H1 (cell line): ENCODE data around the gene GPRIN1. TPM values are rescaled to one million over a fixed set of nuclear protein-coding genes. Genes with fewer than 3 reads are reported as not detected.

Source experiments
- CTCF ChIA-PET: fragments of 300-600 bp; sonication (Branson Sonifier 250); formaldehyde crosslinking; loops from one replicate; lab custom pipeline; 2021; ENCODE audit not compliant: partially characterized antibody; lab: Charles Lee
- POLR2A ChIA-PET: fragments of 300-600 bp; sonication (Branson Sonifier 250); formaldehyde crosslinking; loops from one replicate; lab custom pipeline; 2021; ENCODE audit warnings: inconsistent platforms; ENCODE audit not compliant: partially characterized antibody; lab: Charles Lee
- DNase-seq, 2 experiments: peaks; one replicate each; pipeline versions ENCODE4 v3.0.0 to v3.0.0-alpha.2; 2010 to 2022; ENCODE audit warnings: low spot score in 2 of 2, low read depth in 1 of 2, mixed read lengths in 1 of 2
- FAIRE-seq: peaks from 2 replicates; lab custom pipeline; 2011; peaks lifted over from hg19 to GRCh38; lab: Jason Lieb, UNC
- H2AFZ ChIP-seq: 2 replicates; pipeline ENCODE4 v1.8.1; 2012; ENCODE audit warnings: low read length, inconsistent platforms
- H2AK5ac ChIP-seq: 2 replicates; pipeline ENCODE4 v1.6.1; 2013; ENCODE audit warnings: low read depth, low read length
- H2BK120ac ChIP-seq: replicated peaks from 2 replicates; pipeline ENCODE3; 2013; ENCODE audit warnings: low read depth, low read length, inconsistent platforms
- H2BK12ac ChIP-seq: 2 replicates; pipeline ENCODE4 v1.6.1; 2013; ENCODE audit warnings: low read depth, low read length
- H2BK15ac ChIP-seq: 2 replicates; pipeline ENCODE4 v1.6.1; 2013; ENCODE audit warnings: low read length
- H2BK20ac ChIP-seq: 2 replicates; pipeline ENCODE4 v1.6.1; 2013; ENCODE audit warnings: low read length
- H2BK5ac ChIP-seq: 2 replicates; pipeline ENCODE4 v1.6.1; 2013; ENCODE audit warnings: low read depth, low read length
- H3K14ac ChIP-seq: 2 replicates; pipeline ENCODE4 v1.6.1; 2013; ENCODE audit warnings: inconsistent platforms; ENCODE audit not compliant: insufficient read length
- H3K18ac ChIP-seq: 2 replicates; pipeline ENCODE4 v1.6.1; 2013; ENCODE audit warnings: low read length; ENCODE audit errors: extremely low read depth
- H3K23ac ChIP-seq: 2 replicates; pipeline ENCODE4 v1.6.1; 2013; ENCODE audit warnings: inconsistent platforms; ENCODE audit not compliant: insufficient read length
- H3K23me2 ChIP-seq: 2 replicates; pipeline ENCODE4 v1.6.1; 2013; ENCODE audit warnings: low read depth, low read length
- H3K27ac ChIP-seq: 2 replicates; pipeline ENCODE4 v1.6.1; 2011; ENCODE audit warnings: low read depth, low read length, inconsistent platforms
- H3K27me3 ChIP-seq, 4 experiments: replicated peaks in 1 of 4; 1 replicate in 1 of 4; 2 replicates in 3 of 4; pipeline versions ENCODE4 v1.6.1 to v1.8.1; 2011 to 2013; ENCODE audit warnings: low read length in 3 of 4, mild to moderate bottlenecking in 3 of 4, inconsistent platforms in 2 of 4, mixed read lengths in 2 of 4, moderate library complexity in 1 of 4; ENCODE audit not compliant: control insufficient read depth in 3 of 4, insufficient read depth in 3 of 4; ENCODE audit errors: extremely low read depth in 1 of 4
- H3K36me3 ChIP-seq, 4 experiments: 2 replicates each; pipeline versions ENCODE4 v1.6.1 to v1.8.1; 2011 to 2013; ENCODE audit warnings: mild to moderate bottlenecking in 4 of 4, low read length in 3 of 4, moderate library complexity in 2 of 4, control low read depth in 1 of 4, inconsistent platforms in 1 of 4; ENCODE audit not compliant: insufficient read depth in 4 of 4, control insufficient read depth in 2 of 4
- H3K4ac ChIP-seq: replicated peaks from 2 replicates; pipeline ENCODE3; 2013; ENCODE audit warnings: low read length, low read depth, mixed read lengths, inconsistent platforms; ENCODE audit not compliant: insufficient read length
- H3K4me1 ChIP-seq, 4 experiments: replicated peaks in 1 of 4; 1 replicate in 1 of 4; 2 replicates in 3 of 4; pipeline versions ENCODE4 v1.6.1 to v1.8.1; 2011 to 2013; ENCODE audit warnings: low read length in 3 of 4, inconsistent platforms in 2 of 4, mixed read lengths in 1 of 4; ENCODE audit not compliant: insufficient read depth in 4 of 4, control insufficient read depth in 3 of 4
- H3K4me2 ChIP-seq, 2 experiments: 2 replicates each; pipeline versions ENCODE4 v1.6.1 to v1.8.1; 2011 to 2013; ENCODE audit warnings: low read depth in 2 of 2, low read length in 2 of 2, control low read depth in 1 of 2, inconsistent platforms in 1 of 2, mild to moderate bottlenecking in 1 of 2; ENCODE audit not compliant: insufficient read depth in 1 of 2
- H3K4me3 ChIP-seq, 4 experiments: fragments of 200-600, 300-600 bp in 1 of 4; sonication (generic), shearing (Covaris generic), sonication (Bioruptor Twin) in 1 of 4; 2 replicates each; pipeline versions ENCODE4 v1.5.1 to v1.8.1; 2011 to 2016; ENCODE audit warnings: low read length in 4 of 4, low read depth in 3 of 4, control low read depth in 2 of 4, inconsistent platforms in 2 of 4, mild to moderate bottlenecking in 2 of 4, mixed read lengths in 1 of 4, moderate library complexity in 1 of 4; ENCODE audit not compliant: insufficient read depth in 2 of 4; ENCODE audit errors: extremely low read depth in 1 of 4
- H3K56ac ChIP-seq: replicated peaks from 2 replicates; pipeline ENCODE3; 2013; ENCODE audit warnings: low read depth, mild to moderate bottlenecking, mixed read lengths, low read length, inconsistent platforms; ENCODE audit not compliant: insufficient read length
- H3K79me1 ChIP-seq: 2 replicates; pipeline ENCODE4 v1.6.1; 2013; ENCODE audit warnings: low read depth, low read length, control low read depth
- H3K79me2 ChIP-seq, 2 experiments: 2 replicates each; pipeline versions ENCODE4 v1.6.1 to v1.8.1; 2012 to 2013; ENCODE audit warnings: low read length in 2 of 2, mild to moderate bottlenecking in 2 of 2, inconsistent platforms in 1 of 2; ENCODE audit not compliant: insufficient read depth in 2 of 2, control insufficient read depth in 1 of 2
- H3K9ac ChIP-seq, 4 experiments: replicated peaks in 1 of 4; 1 replicate in 1 of 4; 2 replicates in 3 of 4; pipeline versions ENCODE4 v1.6.1 to v1.8.1; 2011 to 2013; ENCODE audit warnings: low read depth in 3 of 4, low read length in 3 of 4, control low read depth in 2 of 4, mild to moderate bottlenecking in 2 of 4, moderate library complexity in 2 of 4, inconsistent platforms in 1 of 4; ENCODE audit errors: extremely low read depth in 1 of 4
- H3K9me3 ChIP-seq, 2 experiments: 2 replicates each; pipeline versions ENCODE4 v1.6.1 to v1.8.1; 2012 to 2013; ENCODE audit warnings: mild to moderate bottlenecking in 2 of 2, moderate library complexity in 2 of 2, control low read depth in 1 of 2, inconsistent platforms in 1 of 2, low read depth in 1 of 2, low read length in 1 of 2, mixed read lengths in 1 of 2; ENCODE audit not compliant: insufficient read depth in 2 of 2
- H4K20me1 ChIP-seq, 2 experiments: replicated peaks in 1 of 2; 2 replicates each; pipeline versions ENCODE3 to v1.8.1; 2011 to 2013; ENCODE audit warnings: inconsistent platforms in 2 of 2, low read length in 2 of 2, mild to moderate bottlenecking in 1 of 2; ENCODE audit not compliant: insufficient read depth in 2 of 2, control insufficient read depth in 1 of 2
- H4K5ac ChIP-seq: 2 replicates; pipeline ENCODE4 v1.6.1; 2013; ENCODE audit warnings: low read length, low read depth, mixed read lengths, inconsistent platforms; ENCODE audit not compliant: insufficient read length
- H4K8ac ChIP-seq: 2 replicates; pipeline ENCODE4 v1.8.0; 2013; ENCODE audit warnings: mild to moderate bottlenecking, moderate library complexity, low read length, inconsistent platforms; ENCODE audit not compliant: insufficient read depth; ENCODE audit errors: extremely low read depth
- H4K91ac ChIP-seq: replicated peaks from 2 replicates; pipeline ENCODE3; 2013; ENCODE audit warnings: low read length, mixed read lengths, inconsistent platforms; ENCODE audit not compliant: insufficient read length
- CTCF ChIP-seq, 3 experiments: IDR thresholded peaks; 1 replicate in 2 of 3; 2 replicates in 1 of 3; pipeline versions ENCODE4 v1.5.1 to v1.6.1; 2011; ENCODE audit warnings: low read length in 3 of 3, mild to moderate bottlenecking in 3 of 3, inconsistent platforms in 2 of 3, low read depth in 1 of 3, moderate library complexity in 1 of 3; ENCODE audit not compliant: insufficient read depth in 1 of 3; ENCODE audit errors: control extremely low read depth in 1 of 3
- KDM1A ChIP-seq: fragments of 200-600, 300-600 bp; sonication (generic); IDR thresholded peaks from 2 replicates; pipeline ENCODE4 v1.7.1; 2016; ENCODE audit warnings: mild to moderate bottlenecking, low read length, borderline replicate concordance
- WGBS, 2 experiments: shearing (Covaris generic) in 1 of 2; methylation state at CpG; one replicate each; pipeline versions ENCODE4 v1.1.6 to v1.1.7; 2013 to 2015; ENCODE audit warnings: low lambda C conversion rate in 2 of 2, mixed read lengths in 2 of 2, inconsistent platforms in 1 of 2, low coverage in 1 of 2, missing lambda C conversion rate in 1 of 2; ENCODE audit not compliant: insufficient replicate concordance in 2 of 2, insufficient coverage in 1 of 2, insufficient read length in 1 of 2; ENCODE audit errors: extremely low coverage in 1 of 2, missing lambda C conversion rate in 1 of 2; 5-methylcytosine and 5-hydroxymethylcytosine counted together
- polyA plus RNA-seq, 7 experiments: library from polyadenylated mRNA; depleted of rRNA in 3 of 7; stranded (reverse) in 5 of 7; unstranded in 2 of 7; fragments of >200 nt in 5 of 7; fragments of 200-250 nt in 2 of 7; gene quantifications; 1 replicate in 5 of 7; 2 replicates in 1 of 7; 4 replicates in 1 of 7; pipeline versions ENCODE4 v1.2.1 to v1.2.3, GENCODE V29; 2011 to 2013; ENCODE audit warnings: missing spikeins in 2 of 7, mixed read lengths in 2 of 7
- total RNA-seq: library from RNA; stranded (reverse); fragmentation: NEBNext Ultra II Directional; extraction: Animal tissue kit (Norgen Biotek cat#: 25700); gene quantifications from 2 replicates; pipeline ENCODE4 v1.2.1, GENCODE V29; 2021

The GPRIN1 gene
- total and polyA plus RNA-seq, 2 of the 8 experiments (the other 6 are each of a cell fraction or from before 2014, with no cell fraction given): 3.3 to 12.0 TPM

- Histone ChIP-seq H2BK20ac (no peak overlapping the region), H3K4ac (no peak overlapping the region), H3K14ac (no peak overlapping the region), H2AFZ (no peak overlapping the region), H2AK5ac (no peak overlapping the region), H3K23me2 (no peaks in the 10 kb centered on the region), H2BK120ac (no peak overlapping the region), H3K27ac (no peak overlapping the region), H3K56ac (no peak overlapping the region), H4K5ac (no peak overlapping the region), H3K79me2 (no peaks in the 10 kb centered on the region), H3K27me3 (no peaks in the 10 kb centered on the region; a peak in 1 of 7 replicates), H3K18ac (no peak overlapping the region), H3K4me1 (peaks cover 0 to 2% (median under 1%) of the 10 kb centered on the region in 4 experiments; a peak in 1 of 7 replicates), H3K36me3 (no peaks in the 10 kb centered on the region), H4K8ac (no peak overlapping the region), H2BK15ac (no peak overlapping the region), H4K20me1 (no peaks in the 10 kb centered on the region), H3K9ac (no peak overlapping the region), H3K79me1 (no peaks in the 10 kb centered on the region), H2BK5ac (no peak overlapping the region), H3K9me3 (peaks cover 10 to 18% of the 10 kb centered on the region in 2 experiments), H3K23ac (no peak overlapping the region), H3K4me3 (no peak overlapping the region), H4K91ac (no peak overlapping the region), H3K4me2 (no peak overlapping the region), H2BK12ac (no peak overlapping the region)
- TF ChIP-seq CTCF (IDR thresholded peaks at IDR 0.05; ENCODE audit: control extremely low read depth in 1 of 3, insufficient read depth in 1 of 3, low read depth in 1 of 3, low read length in 3 of 3) (0 out of 4 replicates have a peak, but pooled peaks of 1 of the 3 experiments have one; percentile 4), KDM1A (no peak)
- FAIRE-seq (no peak), DNase-seq (no peak)
- 90% methylated on average over 12 of the region's 12 CpGs; no CpG with 5 or more reads in 1 of the 2 experiments for WGBS, 2 experiments
- CTCF ChIA-PET: interaction anchor here (1.0 kb wide), 1 partner anchor 12 kb away, joined by 3 read pairs; no protein-coding TSS in a partner anchor
- POLR2A ChIA-PET: no interaction called here
Measured at GRCh38 chr5:176581361-176581760, 28.6 kb downstream of the GPRIN1 start.
